ENCODE data around the gene BBC3.

Gene BBC3

DNA sequence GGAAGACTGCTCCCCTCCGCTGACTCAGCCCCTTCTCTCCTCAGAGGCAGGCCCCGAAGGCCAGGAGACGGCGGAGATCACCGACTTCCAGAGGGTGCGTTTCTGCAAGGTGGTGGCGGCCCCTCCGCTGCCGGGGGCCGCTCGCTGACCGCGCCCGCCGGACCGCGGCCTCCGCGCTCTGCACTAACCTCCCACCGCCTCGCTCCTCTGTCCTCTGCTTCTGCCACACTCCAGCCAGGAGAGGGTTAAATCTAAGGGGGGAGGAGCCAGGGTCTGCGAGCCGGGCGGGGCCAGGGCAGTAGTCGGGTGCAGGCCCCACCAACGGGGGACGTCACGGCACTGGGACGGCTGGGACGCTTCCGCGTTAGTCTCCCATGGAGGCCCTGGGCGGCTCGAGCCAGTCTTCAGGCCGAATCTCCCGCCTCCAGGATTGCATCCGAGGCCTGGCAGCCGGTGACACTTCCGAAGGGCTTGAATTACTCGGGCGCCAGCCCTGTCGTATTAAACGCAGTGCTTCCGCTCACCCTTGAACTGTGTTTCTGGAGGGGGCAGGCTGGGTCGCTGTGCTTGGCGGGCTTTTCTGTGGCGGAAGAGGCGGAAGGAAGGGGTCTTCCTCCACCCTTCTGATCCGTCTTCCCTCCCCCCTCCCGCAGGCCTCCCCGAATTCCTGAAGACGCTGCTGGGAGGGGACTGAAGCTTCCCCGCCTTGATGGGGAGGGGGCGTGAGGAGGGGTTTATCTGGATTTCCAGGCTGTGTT, 42.5 kb upstream of the BBC3 start:
- TF ChIP-seq TAF1 (IDR thresholded peaks at IDR 0.05; ENCODE audit: borderline replicate concordance, insufficient read depth, low read length) (peak; percentile 86; the same call in 1 of the 2 replicates), POLR2AphosphoS5 (IDR thresholded peaks at IDR 0.05; ENCODE audit: low read depth, low read length) (peak; percentile 84), SIN3A (IDR thresholded peaks at IDR 0.05; ENCODE audit: borderline replicate concordance, insufficient read depth, low read length) (0 out of 2 replicates have a peak, but pooled peaks have one; percentile 7), FOXP2 (optimal IDR thresholded peaks at IDR 0.05; ENCODE audit: borderline replicate concordance, extremely low read depth, extremely low read length, insufficient read depth) (peak; percentile 48)
- TF ChIP-seq, protein P1, sequence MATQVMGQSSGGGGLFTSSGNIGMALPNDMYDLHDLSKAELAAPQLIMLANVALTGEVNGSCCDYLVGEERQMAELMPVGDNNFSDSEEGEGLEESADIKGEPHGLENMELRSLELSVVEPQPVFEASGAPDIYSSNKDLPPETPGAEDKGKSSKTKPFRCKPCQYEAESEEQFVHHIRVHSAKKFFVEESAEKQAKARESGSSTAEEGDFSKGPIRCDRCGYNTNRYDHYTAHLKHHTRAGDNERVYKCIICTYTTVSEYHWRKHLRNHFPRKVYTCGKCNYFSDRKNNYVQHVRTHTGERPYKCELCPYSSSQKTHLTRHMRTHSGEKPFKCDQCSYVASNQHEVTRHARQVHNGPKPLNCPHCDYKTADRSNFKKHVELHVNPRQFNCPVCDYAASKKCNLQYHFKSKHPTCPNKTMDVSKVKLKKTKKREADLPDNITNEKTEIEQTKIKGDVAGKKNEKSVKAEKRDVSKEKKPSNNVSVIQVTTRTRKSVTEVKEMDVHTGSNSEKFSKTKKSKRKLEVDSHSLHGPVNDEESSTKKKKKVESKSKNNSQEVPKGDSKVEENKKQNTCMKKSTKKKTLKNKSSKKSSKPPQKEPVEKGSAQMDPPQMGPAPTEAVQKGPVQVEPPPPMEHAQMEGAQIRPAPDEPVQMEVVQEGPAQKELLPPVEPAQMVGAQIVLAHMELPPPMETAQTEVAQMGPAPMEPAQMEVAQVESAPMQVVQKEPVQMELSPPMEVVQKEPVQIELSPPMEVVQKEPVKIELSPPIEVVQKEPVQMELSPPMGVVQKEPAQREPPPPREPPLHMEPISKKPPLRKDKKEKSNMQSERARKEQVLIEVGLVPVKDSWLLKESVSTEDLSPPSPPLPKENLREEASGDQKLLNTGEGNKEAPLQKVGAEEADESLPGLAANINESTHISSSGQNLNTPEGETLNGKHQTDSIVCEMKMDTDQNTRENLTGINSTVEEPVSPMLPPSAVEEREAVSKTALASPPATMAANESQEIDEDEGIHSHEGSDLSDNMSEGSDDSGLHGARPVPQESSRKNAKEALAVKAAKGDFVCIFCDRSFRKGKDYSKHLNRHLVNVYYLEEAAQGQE (IDR thresholded peaks at IDR 0.05; ENCODE audit: insufficient read depth in 1 of 2, low read depth in 2 of 2, low read length in 2 of 2) = 0 out of 4 replicates have a peak, but pooled peaks of 1 of the 2 experiments have one; percentile 28

DNA sequence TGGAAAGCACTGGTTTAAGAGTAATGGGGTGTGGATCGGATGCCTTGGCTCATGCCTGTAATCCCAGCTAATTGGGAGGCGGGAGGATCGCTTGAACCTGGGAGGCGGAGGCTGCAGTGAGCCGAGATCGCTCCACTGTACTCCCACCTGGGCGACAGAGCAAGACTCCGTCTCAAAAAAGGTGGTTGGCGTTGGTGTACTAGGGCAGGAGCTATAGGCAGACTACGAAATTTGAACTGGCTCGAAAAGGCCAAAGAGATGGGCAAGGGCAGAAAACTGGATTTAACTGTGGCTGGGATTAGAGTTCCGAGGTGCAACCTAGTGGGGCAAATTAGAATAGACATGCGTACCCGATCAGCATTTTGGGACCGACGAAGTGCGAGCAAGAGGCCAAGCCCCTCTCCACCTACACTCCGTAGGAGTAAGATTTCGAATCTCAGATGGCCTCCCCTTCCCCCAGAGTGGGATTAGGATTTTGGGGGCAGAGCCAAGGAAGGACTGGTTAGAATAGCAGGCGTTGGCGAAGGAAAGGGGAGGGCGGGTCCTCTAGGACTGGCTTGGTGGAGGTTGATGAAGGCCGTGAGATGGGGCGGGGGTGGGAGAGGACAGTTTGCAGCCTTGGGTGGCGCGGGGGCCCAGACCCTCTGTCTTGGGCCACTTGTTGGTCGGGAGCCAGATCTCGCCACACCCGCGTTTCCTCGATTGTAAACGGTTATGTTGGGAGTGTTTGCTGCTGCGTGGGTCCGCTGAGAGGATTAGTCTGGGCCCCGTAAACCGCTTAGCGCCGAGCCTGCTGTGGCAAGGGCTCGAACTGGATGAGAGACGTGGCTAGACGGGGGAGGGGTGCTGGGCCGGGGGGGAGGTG, 41.7 kb upstream of the BBC3 start:
- TF ChIP-seq SIN3A (IDR thresholded peaks at IDR 0.05; ENCODE audit: borderline replicate concordance, insufficient read depth, low read length) = no peak
- TF ChIP-seq FOXP2 (optimal IDR thresholded peaks at IDR 0.05; ENCODE audit: borderline replicate concordance, extremely low read depth, extremely low read length, insufficient read depth) = no peak
- TF ChIP-seq TAF1 (IDR thresholded peaks at IDR 0.05; ENCODE audit: borderline replicate concordance, insufficient read depth, low read length) = no peak
- TF ChIP-seq, protein P1 (IDR thresholded peaks at IDR 0.05; ENCODE audit: insufficient read depth in 1 of 2, low read depth in 2 of 2, low read length in 2 of 2) = no peak
- no peak; the same call in 1 of the 2 replicates for TF ChIP-seq POLR2AphosphoS5 (IDR thresholded peaks at IDR 0.05; ENCODE audit: low read depth, low read length)

DNA sequence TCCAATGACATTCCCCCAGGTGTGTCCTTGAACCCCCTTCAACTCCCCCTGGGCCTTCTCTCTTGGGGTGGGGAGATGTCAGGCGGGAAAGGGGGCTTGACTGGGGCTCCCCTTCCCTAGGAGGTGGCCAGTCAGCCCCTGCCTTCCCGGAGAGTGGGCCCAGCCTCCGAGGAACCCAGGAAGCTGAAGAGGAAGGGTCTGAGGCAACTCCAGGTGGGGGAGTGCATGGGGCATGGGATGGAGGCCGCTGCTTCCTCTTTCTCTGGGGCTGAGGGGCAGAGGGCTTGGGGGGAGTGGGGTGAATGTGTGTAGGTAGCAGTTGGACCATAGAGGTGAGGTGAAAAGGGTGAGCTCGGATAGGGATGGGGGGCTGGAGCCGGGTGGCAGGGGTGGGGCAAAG, 41.0 kb upstream of the BBC3 start:
- TF ChIP-seq SIN3A (IDR thresholded peaks at IDR 0.05; ENCODE audit: borderline replicate concordance, insufficient read depth, low read length) = no peak
- no peak for TF ChIP-seq POLR2AphosphoS5 (IDR thresholded peaks at IDR 0.05; ENCODE audit: low read depth, low read length)
- TF ChIP-seq TAF1 (IDR thresholded peaks at IDR 0.05; ENCODE audit: borderline replicate concordance, insufficient read depth, low read length) = no peak
- no peak for TF ChIP-seq FOXP2 (optimal IDR thresholded peaks at IDR 0.05; ENCODE audit: borderline replicate concordance, extremely low read depth, extremely low read length, insufficient read depth)
- TF ChIP-seq, protein P1 (IDR thresholded peaks at IDR 0.05; ENCODE audit: insufficient read depth in 1 of 2, low read depth in 2 of 2, low read length in 2 of 2) = no peak

DNA sequence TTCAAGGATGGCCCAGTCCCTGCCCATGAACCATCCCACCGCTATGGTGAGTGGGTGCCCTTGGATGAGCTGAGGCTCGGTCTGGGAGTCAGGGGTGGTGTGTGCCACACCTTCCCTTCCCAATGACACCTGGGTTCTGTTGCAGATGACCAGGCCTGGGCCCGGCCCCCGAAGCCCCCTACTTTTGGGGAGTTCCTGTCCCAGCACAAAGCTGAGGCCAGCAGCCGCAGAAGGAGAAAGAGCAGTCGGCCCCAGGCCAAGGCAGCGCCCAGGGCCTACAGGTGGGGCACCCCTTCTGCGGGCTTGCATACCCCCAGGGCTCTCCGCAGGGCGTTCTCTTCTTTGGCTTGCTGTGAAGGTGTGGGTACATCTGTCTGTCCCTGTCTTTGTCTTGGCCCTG, 39.4 kb upstream of the BBC3 start:
- TF ChIP-seq TAF1 (IDR thresholded peaks at IDR 0.05; ENCODE audit: borderline replicate concordance, insufficient read depth, low read length) (no peak), POLR2AphosphoS5 (IDR thresholded peaks at IDR 0.05; ENCODE audit: low read depth, low read length) (no peak), FOXP2 (optimal IDR thresholded peaks at IDR 0.05; ENCODE audit: borderline replicate concordance, extremely low read depth, extremely low read length, insufficient read depth) (no peak), SIN3A (IDR thresholded peaks at IDR 0.05; ENCODE audit: borderline replicate concordance, insufficient read depth, low read length) (no peak)
- TF ChIP-seq, protein P1 (IDR thresholded peaks at IDR 0.05; ENCODE audit: insufficient read depth in 1 of 2, low read depth in 2 of 2, low read length in 2 of 2) = no peak

Measured in PFSK-1 (cell line).